Tibial nerve (tissue), 4 donors: ENCODE data around the gene STX7.

Source experiments
- EP300 ChIP-seq, 2 donors: sonication (generic); formaldehyde crosslinking; IDR thresholded peaks; one replicate each; pipeline ENCODE4 v1.6.1; 2017; ENCODE audit warnings: antibody characterized with exemption in 2 of 2, mild to moderate bottlenecking in 1 of 2
- POLR2A ChIP-seq, 2 donors: fragments of 450-650 bp; IDR thresholded peaks; one replicate each; pipeline ENCODE4 v1.6.1; 2017; ENCODE audit warnings: antibody characterized with exemption in 2 of 2, mild to moderate bottlenecking in 2 of 2, moderate library complexity in 2 of 2
- TF ChIP-seq, protein P1 (sequence below), 5 experiments: fragments of 200-600 bp in 3 of 5; fragments of 450-650 bp in 2 of 5; sonication (generic) in 3 of 5; IDR thresholded peaks; one replicate each; pipeline ENCODE4 v1.5.1; 2016 to 2019; ENCODE audit warnings: antibody characterized with exemption in 5 of 5, mild to moderate bottlenecking in 3 of 5, moderate library complexity in 2 of 5

DNA sequence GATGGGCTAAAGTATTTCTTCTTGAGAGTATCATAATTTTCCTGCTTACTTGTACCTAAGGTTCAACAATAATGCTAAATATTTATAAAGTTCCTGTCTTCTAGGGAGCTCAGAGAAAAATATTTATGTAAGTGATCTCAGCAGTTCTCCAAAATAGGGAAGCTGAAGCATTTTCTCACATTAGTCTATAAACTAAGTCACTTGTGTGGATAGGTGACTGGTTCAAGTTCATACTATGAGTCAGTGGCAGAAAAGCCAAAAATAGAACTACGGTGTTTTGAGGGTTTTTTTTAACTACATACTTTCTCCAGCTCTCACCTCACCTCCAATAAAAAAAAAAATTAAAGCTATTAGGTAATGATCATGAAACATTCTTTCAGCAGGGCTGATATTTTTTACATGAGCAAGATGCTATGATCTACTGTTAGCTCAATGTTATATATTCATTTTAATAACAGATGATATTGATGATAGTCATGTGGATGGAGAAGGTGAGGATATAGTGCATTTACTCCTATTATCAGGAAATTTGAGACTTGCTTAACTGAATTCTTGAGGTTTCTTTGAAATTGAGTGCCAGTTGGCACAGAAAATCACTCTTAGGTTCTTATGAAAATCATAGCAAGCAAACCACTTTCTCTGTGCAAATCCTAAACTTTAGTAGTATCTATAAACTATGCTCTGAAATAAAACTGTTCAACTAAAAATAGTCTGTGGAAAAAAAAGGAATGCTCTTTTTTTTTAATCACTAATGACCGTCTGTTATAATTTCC is 107.6 kb downstream of the STX7 start:
- TF ChIP-seq, protein P1, sequence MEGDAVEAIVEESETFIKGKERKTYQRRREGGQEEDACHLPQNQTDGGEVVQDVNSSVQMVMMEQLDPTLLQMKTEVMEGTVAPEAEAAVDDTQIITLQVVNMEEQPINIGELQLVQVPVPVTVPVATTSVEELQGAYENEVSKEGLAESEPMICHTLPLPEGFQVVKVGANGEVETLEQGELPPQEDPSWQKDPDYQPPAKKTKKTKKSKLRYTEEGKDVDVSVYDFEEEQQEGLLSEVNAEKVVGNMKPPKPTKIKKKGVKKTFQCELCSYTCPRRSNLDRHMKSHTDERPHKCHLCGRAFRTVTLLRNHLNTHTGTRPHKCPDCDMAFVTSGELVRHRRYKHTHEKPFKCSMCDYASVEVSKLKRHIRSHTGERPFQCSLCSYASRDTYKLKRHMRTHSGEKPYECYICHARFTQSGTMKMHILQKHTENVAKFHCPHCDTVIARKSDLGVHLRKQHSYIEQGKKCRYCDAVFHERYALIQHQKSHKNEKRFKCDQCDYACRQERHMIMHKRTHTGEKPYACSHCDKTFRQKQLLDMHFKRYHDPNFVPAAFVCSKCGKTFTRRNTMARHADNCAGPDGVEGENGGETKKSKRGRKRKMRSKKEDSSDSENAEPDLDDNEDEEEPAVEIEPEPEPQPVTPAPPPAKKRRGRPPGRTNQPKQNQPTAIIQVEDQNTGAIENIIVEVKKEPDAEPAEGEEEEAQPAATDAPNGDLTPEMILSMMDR (IDR thresholded peaks at IDR 0.05): no peak
- TF ChIP-seq POLR2A (IDR thresholded peaks at IDR 0.05) (no peak), EP300 (IDR thresholded peaks at IDR 0.05) (no peak)
